Activated CD4-positive, alpha-beta memory T cell treated with anti-CD3 and anti-CD28 coated beads, Interleukin-2, amount 10 ng/mL, durations not matched to agents 7 days and 5 days (primary cell): ENCODE measurements around the gene EGFLAM. TPM values are rescaled to one million over a fixed set of nuclear protein-coding genes. Genes with fewer than 3 reads are reported as not detected.
A peak's percentile ranks its signal among the peaks of the same experiment; 100 is the strongest.

Experiments
- CTCF ChIA-PET: fragments of 350-600 bp; sonication (Branson Sonifier 250); formaldehyde crosslinking; loops from one replicate; lab custom pipeline; 2021; ENCODE audit warnings: antibody characterized with exemption, inconsistent platforms; lab: Charles Lee
- POLR2A ChIA-PET: fragments of 350-600 bp; sonication (Branson Sonifier 250); formaldehyde crosslinking; loops from one replicate; lab custom pipeline; 2021; ENCODE audit warnings: antibody characterized with exemption; lab: Charles Lee
- DNase-seq: peaks from one replicate; pipeline ENCODE4 v3.0.0-alpha.2; 2020
- H3K27ac Mint-ChIP-seq: one replicate; pipeline ENCODE4 v1.8.0; 2021; ENCODE audit warnings: mild to moderate bottlenecking, mixed read lengths
- H3K27me3 Mint-ChIP-seq: one replicate; pipeline ENCODE4 v1.8.0; 2021; ENCODE audit warnings: mixed read lengths
- H3K36me3 Mint-ChIP-seq: one replicate; pipeline ENCODE4 v1.8.0; 2021; ENCODE audit warnings: low read depth, mixed read lengths
- H3K4me1 Mint-ChIP-seq: one replicate; pipeline ENCODE4 v1.8.0; 2021; ENCODE audit warnings: mixed read lengths
- H3K4me3 Mint-ChIP-seq: one replicate; pipeline ENCODE4 v1.8.0; 2021; ENCODE audit warnings: mild to moderate bottlenecking, mixed read lengths
- H3K9me3 Mint-ChIP-seq: one replicate; pipeline ENCODE4 v1.8.0; 2021; ENCODE audit warnings: mixed read lengths
- total RNA-seq, 2 experiments: library from RNA; stranded (reverse); gene quantifications; one replicate each; pipeline ENCODE4 v1.2.3, GENCODE V29; 2021

EGFLAM gene
- total RNA-seq, 2 experiments from 2014 or later: not detected

GRCh38 chr5:38376404-38376803 lies 118.0 kb downstream of the EGFLAM start:
- Mint-ChIP-seq H3K9me3 (no peaks in the 10 kb centered on the region), H3K36me3 (no peaks in the 10 kb centered on the region), H3K27ac (no peak overlapping the region), H3K4me3 (no peak overlapping the region), H3K27me3 (peaks cover 19% of the 10 kb centered on the region), H3K4me1 (no peaks in the 10 kb centered on the region)
- ChIA-PET CTCF (no interaction called here), POLR2A (no interaction called here)
- no peak for DNase-seq

DNA sequence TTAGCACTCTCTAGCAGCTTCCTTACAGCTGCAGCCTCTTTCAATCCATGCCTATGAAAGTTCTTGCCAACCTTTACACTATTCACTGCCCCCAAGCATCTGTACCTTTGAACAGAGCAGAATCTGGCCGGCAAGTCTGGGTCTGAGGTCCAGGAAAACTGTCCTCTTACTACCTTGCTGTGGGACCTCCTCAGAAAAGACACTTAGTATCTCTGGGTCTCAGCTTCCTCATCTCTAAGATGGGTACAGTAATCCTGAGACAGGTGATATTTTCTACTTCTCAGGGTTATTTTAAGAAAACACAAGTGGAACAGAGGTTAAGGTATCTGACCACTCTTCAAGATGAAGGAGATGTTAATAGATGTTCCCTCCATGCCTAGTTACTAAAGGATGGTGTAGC lies 120.2 kb downstream of the EGFLAM start:
- no peak overlapping the region for H3K27ac Mint-ChIP-seq
- H3K27me3 Mint-ChIP-seq: peaks cover 22% of the 10 kb centered on the region
- ChIA-PET CTCF (interaction anchor here (0.6 kb wide), 1 partner anchor 1395 kb away, joined by 3 read pairs; no protein-coding TSS in a partner anchor), POLR2A (no interaction called here)
- no peaks in the 10 kb centered on the region for H3K9me3 Mint-ChIP-seq
- H3K4me3 Mint-ChIP-seq: no peak overlapping the region
- no peak for DNase-seq
- H3K36me3 Mint-ChIP-seq: no peaks in the 10 kb centered on the region
- H3K4me1 Mint-ChIP-seq: no peaks in the 10 kb centered on the region

- no peaks in the 10 kb centered on the region for H3K9me3 Mint-ChIP-seq
- ChIA-PET POLR2A (no interaction called here), CTCF (no interaction called here)
- H3K4me3 Mint-ChIP-seq: no peak overlapping the region
- DNase-seq: no peak
- H3K27ac Mint-ChIP-seq: no peak overlapping the region
- H3K27me3 Mint-ChIP-seq: peaks cover 25% of the 10 kb centered on the region
- no peaks in the 10 kb centered on the region for H3K4me1 Mint-ChIP-seq
- no peaks in the 10 kb centered on the region for H3K36me3 Mint-ChIP-seq
These were observed 121.1 kb downstream of the EGFLAM start for GRCh38 chr5:38379350-38379937.

DNA sequence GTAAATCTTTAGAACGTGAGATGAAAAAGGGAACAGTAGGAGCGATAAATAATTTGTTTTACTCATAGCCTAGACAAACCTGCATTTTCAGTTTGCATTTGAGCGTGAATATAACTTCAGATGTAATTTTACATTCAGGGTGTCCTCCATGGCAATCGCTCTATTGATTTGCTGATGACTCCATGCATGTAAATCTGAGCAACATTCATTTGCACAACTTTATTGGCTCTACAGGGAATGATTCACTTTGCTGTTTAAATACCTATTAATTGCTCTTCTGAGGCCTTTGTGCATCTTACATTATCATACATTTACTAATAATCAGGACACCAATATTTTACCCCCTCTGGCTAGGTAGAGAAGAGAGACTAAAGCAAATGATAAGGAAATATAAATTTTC lies 122.2 kb downstream of the EGFLAM start:
- ChIA-PET POLR2A (no interaction called here), CTCF (no interaction called here)
- H3K36me3 Mint-ChIP-seq: no peaks in the 10 kb centered on the region
- no peaks in the 10 kb centered on the region for H3K4me1 Mint-ChIP-seq
- no peak for DNase-seq
- H3K27ac Mint-ChIP-seq: no peak overlapping the region
- no peak overlapping the region for H3K4me3 Mint-ChIP-seq
- no peaks in the 10 kb centered on the region for H3K9me3 Mint-ChIP-seq
- peaks cover 24% of the 10 kb centered on the region for H3K27me3 Mint-ChIP-seq

DNA sequence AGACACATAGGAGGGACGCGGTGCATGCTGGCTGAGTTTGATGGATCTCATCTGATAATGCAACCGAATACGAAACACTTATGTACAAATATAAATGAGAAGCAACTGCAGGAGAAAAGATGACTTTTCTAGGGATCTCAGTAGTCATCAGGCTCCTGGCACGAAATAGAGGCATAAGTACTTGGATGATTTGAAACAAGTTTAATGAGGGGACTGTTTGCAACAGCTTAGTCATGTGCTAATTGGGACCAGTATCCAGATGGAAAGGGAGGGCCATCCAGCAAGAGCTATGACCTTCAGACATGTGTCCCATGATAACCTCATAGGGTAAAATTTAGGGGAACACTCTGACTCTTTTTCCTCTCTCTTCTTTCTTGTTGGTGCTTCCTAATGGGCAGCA lies 123.0 kb downstream of the EGFLAM start:
- Mint-ChIP-seq H3K36me3 (no peaks in the 10 kb centered on the region), H3K27ac (no peak overlapping the region), H3K9me3 (no peaks in the 10 kb centered on the region), H3K4me1 (no peaks in the 10 kb centered on the region), H3K4me3 (no peak overlapping the region), H3K27me3 (peaks cover 23% of the 10 kb centered on the region)
- ChIA-PET POLR2A (no interaction called here), CTCF (interaction anchor here (2.0 kb wide), 1 partner anchor 426 kb away, joined by 10 read pairs; no protein-coding TSS in a partner anchor)
- DNase-seq: no peak

DNA sequence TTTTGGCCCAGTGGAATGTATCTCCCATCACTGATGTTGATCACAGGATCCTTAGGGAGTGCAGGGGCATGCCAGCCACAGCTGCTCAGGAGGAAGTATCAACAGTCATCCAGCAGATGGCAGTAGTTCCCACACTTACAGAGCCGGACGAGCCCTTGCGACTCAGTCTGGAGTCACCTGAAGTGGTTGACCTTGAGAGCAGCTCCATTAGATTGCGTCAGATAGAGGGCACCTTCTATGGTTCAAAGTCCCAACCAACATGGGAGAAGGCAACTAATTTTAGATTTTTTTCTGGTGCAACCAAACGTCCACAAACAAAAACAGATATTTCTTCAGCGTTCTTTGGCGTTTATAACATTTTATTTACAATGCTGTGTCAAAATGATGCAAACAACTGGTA lies 124.5 kb downstream of the EGFLAM start:
- ChIA-PET CTCF (interaction anchor here (0.8 to 3.7 kb wide), 15 partner anchors 11 to 542 kb away, joined by 3 to 21 read pairs (median 5); no protein-coding TSS in a partner anchor), POLR2A (no interaction called here)
- Mint-ChIP-seq H3K4me1 (no peaks in the 10 kb centered on the region), H3K9me3 (no peaks in the 10 kb centered on the region), H3K36me3 (no peaks in the 10 kb centered on the region), H3K27me3 (peaks cover 20% of the 10 kb centered on the region), H3K27ac (no peak overlapping the region), H3K4me3 (no peak overlapping the region)
- peak; percentile 52 for DNase-seq

DNA sequence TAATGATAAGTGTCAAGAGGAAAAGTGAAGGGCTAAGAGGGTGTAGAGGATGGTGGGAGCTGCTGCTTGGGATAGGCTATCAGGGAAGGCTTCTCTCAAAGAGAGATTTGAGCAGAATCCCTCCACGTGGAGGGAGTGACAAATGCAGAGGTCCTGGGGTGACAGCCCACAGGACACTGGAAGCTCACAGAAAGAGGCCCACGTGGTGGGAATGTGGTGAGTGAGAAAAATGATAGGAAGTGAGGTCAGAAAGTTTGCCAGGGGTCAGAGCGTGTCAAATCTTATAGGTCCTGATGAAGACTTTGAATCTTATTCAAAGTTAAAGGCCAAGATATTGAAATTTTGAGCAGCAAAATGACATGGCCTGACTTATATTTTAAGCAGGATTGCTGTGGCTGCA lies 125.3 kb downstream of the EGFLAM start:
- ChIA-PET CTCF (interaction anchor here (1.3 to 3.7 kb wide), 8 partner anchors 15 to 427 kb away, joined by 3 to 21 read pairs (median 6); no protein-coding TSS in a partner anchor), POLR2A (no interaction called here)
- Mint-ChIP-seq H3K27ac (no peak overlapping the region), H3K4me1 (no peaks in the 10 kb centered on the region), H3K36me3 (no peaks in the 10 kb centered on the region), H3K4me3 (no peak overlapping the region), H3K27me3 (peaks cover 20% of the 10 kb centered on the region), H3K9me3 (no peaks in the 10 kb centered on the region)
- no peak for DNase-seq

DNA sequence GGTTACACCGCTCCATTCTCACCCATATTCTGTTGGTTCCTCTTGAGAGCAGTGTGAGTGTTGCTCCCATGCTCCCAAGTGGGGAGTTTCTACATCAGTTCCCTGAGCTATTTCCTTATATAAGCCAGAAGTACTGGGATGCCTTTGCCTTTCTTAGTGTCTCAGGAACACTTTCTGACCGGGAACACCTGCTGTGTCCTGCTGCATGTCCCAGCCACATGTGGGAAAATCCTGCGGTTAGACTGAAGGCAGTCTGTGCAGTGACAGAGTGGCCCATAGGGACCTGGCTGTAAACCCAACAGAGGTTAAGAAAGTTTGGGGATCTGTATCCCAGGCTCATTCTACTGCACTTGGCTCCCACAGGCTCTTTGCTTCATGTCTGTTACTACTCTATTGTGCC lies 126.0 kb downstream of the EGFLAM start:
- no peak overlapping the region for H3K4me3 Mint-ChIP-seq
- no peaks in the 10 kb centered on the region for H3K9me3 Mint-ChIP-seq
- no peak for DNase-seq
- ChIA-PET CTCF (interaction anchor here (3.7 kb wide), 1 partner anchor 57 kb away, joined by 11 read pairs; no protein-coding TSS in a partner anchor), POLR2A (no interaction called here)
- H3K4me1 Mint-ChIP-seq: no peaks in the 10 kb centered on the region
- no peak overlapping the region for H3K27ac Mint-ChIP-seq
- H3K27me3 Mint-ChIP-seq: peaks cover 17% of the 10 kb centered on the region
- H3K36me3 Mint-ChIP-seq: no peaks in the 10 kb centered on the region

DNA sequence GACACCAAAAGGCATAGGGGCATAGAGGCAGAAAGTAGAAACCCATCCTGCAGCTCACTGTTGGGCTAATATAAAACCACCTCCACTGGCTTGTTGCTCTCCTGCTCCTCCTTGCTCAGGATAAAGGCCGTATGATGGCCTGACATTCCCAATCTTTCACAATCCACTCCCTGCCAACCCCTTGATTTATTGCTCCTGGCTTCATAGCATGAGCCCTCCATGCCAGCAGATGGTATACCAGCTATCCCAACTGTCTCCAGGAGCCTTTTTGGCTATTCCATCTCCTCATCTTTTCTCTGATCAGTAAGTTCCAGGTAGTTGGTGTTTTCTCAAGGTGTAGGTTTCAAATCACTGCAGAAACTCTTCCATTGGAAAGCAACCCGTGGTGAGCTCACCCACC lies 128.8 kb downstream of the EGFLAM start:
- ChIA-PET CTCF (no interaction called here), POLR2A (no interaction called here)
- no peaks in the 10 kb centered on the region for H3K36me3 Mint-ChIP-seq
- H3K4me1 Mint-ChIP-seq: no peaks in the 10 kb centered on the region
- H3K4me3 Mint-ChIP-seq: no peak overlapping the region
- H3K9me3 Mint-ChIP-seq: no peaks in the 10 kb centered on the region
- H3K27me3 Mint-ChIP-seq: peaks cover 8% of the 10 kb centered on the region
- DNase-seq: no peak
- no peak overlapping the region for H3K27ac Mint-ChIP-seq

GRCh38 chr5:38393636-38394035 lies 135.3 kb downstream of the EGFLAM start:
- H3K4me1 Mint-ChIP-seq: no peaks in the 10 kb centered on the region
- H3K27me3 Mint-ChIP-seq: peaks cover 7% of the 10 kb centered on the region
- H3K36me3 Mint-ChIP-seq: no peaks in the 10 kb centered on the region
- no peak overlapping the region for H3K27ac Mint-ChIP-seq
- POLR2A ChIA-PET: no interaction called here
- CTCF ChIA-PET: no interaction called here
- no peaks in the 10 kb centered on the region for H3K9me3 Mint-ChIP-seq
- no peak overlapping the region for H3K4me3 Mint-ChIP-seq
- no peak for DNase-seq

GRCh38 chr5:38396766-38397165 lies 138.4 kb downstream of the EGFLAM start:
- CTCF ChIA-PET: interaction anchor here (1.1 kb wide), 2 partner anchors 24 to 45 kb away, joined by 3 to 4 read pairs; no protein-coding TSS in a partner anchor
- no peaks in the 10 kb centered on the region for H3K36me3 Mint-ChIP-seq
- H3K27ac Mint-ChIP-seq: no peak overlapping the region
- H3K4me3 Mint-ChIP-seq: no peak overlapping the region
- POLR2A ChIA-PET: no interaction called here
- H3K9me3 Mint-ChIP-seq: no peaks in the 10 kb centered on the region
- peaks cover 19% of the 10 kb centered on the region for H3K27me3 Mint-ChIP-seq
- no peak for DNase-seq
- H3K4me1 Mint-ChIP-seq: no peaks in the 10 kb centered on the region

- H3K27ac Mint-ChIP-seq: no peak overlapping the region
- ChIA-PET CTCF (interaction anchor here (1.6 kb wide), 1 partner anchor 17 kb away, joined by 4 read pairs; no protein-coding TSS in a partner anchor), POLR2A (no interaction called here)
- no peak for DNase-seq
- peaks cover 46% of the 10 kb centered on the region for H3K27me3 Mint-ChIP-seq
- H3K9me3 Mint-ChIP-seq: no peaks in the 10 kb centered on the region
- H3K36me3 Mint-ChIP-seq: no peaks in the 10 kb centered on the region
- no peak overlapping the region for H3K4me3 Mint-ChIP-seq
- no peaks in the 10 kb centered on the region for H3K4me1 Mint-ChIP-seq
These were observed 142.0 kb downstream of the EGFLAM start for GRCh38 chr5:38400365-38400764.

DNA sequence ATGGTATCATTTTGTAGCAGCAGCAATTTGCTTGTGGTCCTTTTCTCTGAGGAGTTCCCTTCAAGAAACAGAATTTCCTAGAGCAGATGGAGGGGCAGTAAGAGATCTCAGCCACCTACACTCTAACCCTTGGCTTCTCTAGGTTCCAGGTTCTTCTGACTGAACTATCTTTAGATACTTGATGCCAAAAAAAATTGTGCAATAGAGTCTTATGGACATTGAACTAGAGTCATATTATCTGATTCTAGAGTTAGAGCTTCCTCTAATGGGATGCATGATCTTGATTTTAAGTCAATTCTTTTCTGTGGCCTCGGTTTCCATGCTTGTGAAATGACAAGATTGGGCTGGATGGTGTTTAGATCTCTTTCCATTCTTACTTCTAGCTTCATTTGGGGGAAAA lies 142.8 kb downstream of the EGFLAM start:
- Mint-ChIP-seq H3K27ac (no peak overlapping the region), H3K9me3 (no peaks in the 10 kb centered on the region), H3K36me3 (no peaks in the 10 kb centered on the region), H3K4me3 (no peak overlapping the region), H3K27me3 (peaks cover 49% of the 10 kb centered on the region), H3K4me1 (no peaks in the 10 kb centered on the region)
- DNase-seq: no peak
- POLR2A ChIA-PET: no interaction called here
- CTCF ChIA-PET: interaction anchor here (1.6 kb wide), 1 partner anchor 18 kb away, joined by 4 read pairs; no protein-coding TSS in a partner anchor

- no peaks in the 10 kb centered on the region for H3K4me1 Mint-ChIP-seq
- ChIA-PET CTCF (no interaction called here), POLR2A (no interaction called here)
- no peaks in the 10 kb centered on the region for H3K36me3 Mint-ChIP-seq
- H3K27ac Mint-ChIP-seq: no peak overlapping the region
- peaks cover 46% of the 10 kb centered on the region for H3K27me3 Mint-ChIP-seq
- H3K9me3 Mint-ChIP-seq: no peaks in the 10 kb centered on the region
- DNase-seq: no peak
- H3K4me3 Mint-ChIP-seq: no peak overlapping the region
These were observed 145.0 kb downstream of the EGFLAM start for GRCh38 chr5:38403406-38403805.
